IMR-90 (cell line): ENCODE results near the gene RAPGEF2. TPM values are rescaled to one million over a fixed set of nuclear protein-coding genes. Genes with fewer than 3 reads are reported as not detected.

Experiments
- ATAC-seq: fragments of 200-7000 bp; cut with Tn5 transposase; 2 replicates; pipeline ENCODE4 v1.9.1; 2020; ENCODE audit warnings: low read depth, mild to moderate bottlenecking, moderate library complexity
- BruUV-seq: library from RNA; stranded (reverse); fragments of 400-500 nt; replicated peaks from 2 replicates; lab custom pipeline; 2021; lab: Mats Ljungman, UMichigan
- CTCF ChIA-PET: fragments of 300-600 bp; formaldehyde crosslinking; extraction: SDS; loops from one replicate; lab custom pipeline; 2021; ENCODE audit warnings: antibody characterized with exemption; lab: Yijun Ruan, JAX
- POLR2A ChIA-PET: fragments of 300-600 bp; sonication (Branson Sonifier 250); formaldehyde crosslinking; loops from one replicate; lab custom pipeline; 2022; ENCODE audit warnings: antibody characterized with exemption; ENCODE audit not compliant: unreplicated experiment; lab: Charles Lee
- DNase-seq: peaks from one replicate; pipeline ENCODE4 v3.0.0; 2013
- H2AFZ ChIP-seq: replicated peaks from 2 replicates; pipeline ENCODE3; 2013; ENCODE audit warnings: low read length, mild to moderate bottlenecking; ENCODE audit not compliant: poor library complexity
- H2AK5ac ChIP-seq: 2 replicates; pipeline ENCODE4 v1.6.1; 2013; ENCODE audit warnings: low read depth, low read length, inconsistent platforms
- H2AK9ac ChIP-seq: replicated peaks from 2 replicates; pipeline ENCODE3; 2013; ENCODE audit warnings: mild to moderate bottlenecking, low read depth, low read length, moderate library complexity; ENCODE audit not compliant: poor library complexity
- H2BK120ac ChIP-seq: 2 replicates; pipeline ENCODE4 v1.6.1; 2013; ENCODE audit warnings: low read depth, low read length, inconsistent platforms
- H2BK15ac ChIP-seq: 3 replicates; pipeline ENCODE4 v1.6.1; 2013; ENCODE audit warnings: low read depth, low read length, inconsistent platforms
- H2BK20ac ChIP-seq: 2 replicates; pipeline ENCODE4 v1.6.1; 2013; ENCODE audit warnings: low read depth, mild to moderate bottlenecking, inconsistent platforms, low read length, moderate library complexity
- H2BK5ac ChIP-seq: 2 replicates; pipeline ENCODE4 v1.6.1; 2013; ENCODE audit warnings: mild to moderate bottlenecking, low read depth, low read length, inconsistent platforms; ENCODE audit not compliant: poor library complexity, severe bottlenecking
- H3K14ac ChIP-seq: replicated peaks from 2 replicates; pipeline ENCODE4 v1.6.1; 2013; ENCODE audit warnings: low read depth, low read length, inconsistent platforms
- H3K18ac ChIP-seq: 2 replicates; pipeline ENCODE4 v1.6.1; 2013; ENCODE audit warnings: low read depth, low read length, control low read depth
- H3K23ac ChIP-seq: 2 replicates; pipeline ENCODE4 v1.6.1; 2013; ENCODE audit warnings: low read depth, low read length, inconsistent platforms
- H3K27ac ChIP-seq: 2 replicates; pipeline ENCODE4 v1.5.1; 2013; ENCODE audit warnings: mild to moderate bottlenecking, control low read depth, low read length; ENCODE audit not compliant: insufficient read depth
- H3K27me3 ChIP-seq: 2 replicates; pipeline ENCODE4 v1.6.1; 2013; ENCODE audit warnings: low read length; ENCODE audit not compliant: control insufficient read depth, insufficient read depth
- H3K36me3 ChIP-seq: 2 replicates; pipeline ENCODE4 v1.6.1; 2013; ENCODE audit warnings: low read length, mixed read lengths; ENCODE audit not compliant: control insufficient read depth, insufficient read depth
- H3K4ac ChIP-seq: 2 replicates; pipeline ENCODE4 v1.6.1; 2013; ENCODE audit warnings: low read depth, low read length, inconsistent platforms
- H3K4me1 ChIP-seq: 2 replicates; pipeline ENCODE4 v1.6.1; 2013; ENCODE audit warnings: low read length, mixed read lengths; ENCODE audit not compliant: control insufficient read depth, insufficient read depth
- H3K4me2 ChIP-seq: 2 replicates; pipeline ENCODE4 v1.6.1; 2013; ENCODE audit warnings: low read depth, mild to moderate bottlenecking, control low read depth, low read length, moderate library complexity
- H3K4me3 ChIP-seq: 2 replicates; pipeline ENCODE4 v1.5.1; 2013; ENCODE audit warnings: low read depth, mild to moderate bottlenecking, control low read depth, low read length, moderate library complexity; ENCODE audit not compliant: insufficient read depth
- H3K56ac ChIP-seq: 2 replicates; pipeline ENCODE4 v1.6.1; 2013; ENCODE audit warnings: low read length, inconsistent platforms; ENCODE audit not compliant: insufficient read depth; ENCODE audit errors: extremely low read depth
- H3K79me1 ChIP-seq, 2 experiments: 2 replicates each; pipeline ENCODE4 v1.6.1; 2013; ENCODE audit warnings: low read length in 2 of 2, inconsistent platforms in 1 of 2, low read depth in 1 of 2
- H3K9ac ChIP-seq: 2 replicates; pipeline ENCODE4 v1.6.1; 2013; ENCODE audit warnings: low read depth, low read length, control low read depth
- H3K9me1 ChIP-seq: 2 replicates; pipeline ENCODE4 v1.6.1; 2013; ENCODE audit warnings: low read length, inconsistent platforms; ENCODE audit not compliant: insufficient read depth
- H3K9me3 ChIP-seq: 2 replicates; pipeline ENCODE4 v1.6.1; 2013; ENCODE audit warnings: low read length; ENCODE audit not compliant: control insufficient read depth, insufficient read depth
- H4K20me1 ChIP-seq: 2 replicates; pipeline ENCODE4 v1.6.1; 2013; ENCODE audit warnings: low read length, inconsistent platforms; ENCODE audit not compliant: insufficient read depth
- H4K5ac ChIP-seq: 2 replicates; pipeline ENCODE4 v1.6.1; 2013; ENCODE audit warnings: mild to moderate bottlenecking, low read depth, low read length, control low read depth
- H4K8ac ChIP-seq, 2 experiments: 2 replicates each; pipeline ENCODE4 v1.6.1; 2013; ENCODE audit warnings: low read depth in 2 of 2, low read length in 2 of 2, control low read depth in 1 of 2, inconsistent platforms in 1 of 2
- H4K91ac ChIP-seq: 2 replicates; pipeline ENCODE4 v1.6.1; 2013; ENCODE audit warnings: low read depth, low read length, inconsistent platforms; ENCODE audit not compliant: insufficient read depth
- CEBPB ChIP-seq: IDR thresholded peaks from 2 replicates; pipeline ENCODE4 v1.6.1; 2012; ENCODE audit warnings: low read depth, low read length, improper control_type of control experiment
- CTCF ChIP-seq: conservative IDR thresholded peaks from 2 replicates; pipeline ENCODE4 v1.5.1; 2012; ENCODE audit warnings: mild to moderate bottlenecking, low read depth, low read length, improper control_type of control experiment
- FOS ChIP-seq: fragments of 150-350 bp; IDR thresholded peaks from 2 replicates; pipeline ENCODE4 v1.6.1; 2016; ENCODE audit warnings: low read depth, low read length
- POLR2A ChIP-seq: IDR thresholded peaks from 2 replicates; pipeline ENCODE4 v1.6.1; 2012; ENCODE audit warnings: mild to moderate bottlenecking, low read depth, low read length
- RFX5 ChIP-seq: IDR thresholded peaks from 2 replicates; pipeline ENCODE4 v1.8.0; 2012; ENCODE audit warnings: low read depth, mild to moderate bottlenecking, low read length, moderate library complexity
- USF2 ChIP-seq: fragments of 150-350 bp; IDR thresholded peaks from 2 replicates; pipeline ENCODE4 v1.6.1; 2017; ENCODE audit warnings: mild to moderate bottlenecking, antibody characterized with exemption, low read length, low read depth
- WGBS, 2 experiments: methylation state at CpG; one replicate each; pipeline versions ENCODE4 v1.1.5 to v1.1.7; 2013; ENCODE audit warnings: missing lambda C conversion rate in 2 of 2; ENCODE audit not compliant: insufficient read length in 1 of 2; ENCODE audit errors: extremely low coverage in 2 of 2; 5-methylcytosine and 5-hydroxymethylcytosine counted together
- dilution Hi-C: fragments of 300-500 bp; cut with HindIII; formaldehyde crosslinking; loops from one replicate; pipeline ENCODE4 v1.14.3; 2018; ENCODE audit warnings: low sequenced_read_pairs; ENCODE audit not compliant: unreplicated experiment
- in situ Hi-C: fragments of 300-500 bp; cut with MboI; formaldehyde crosslinking; loops from 3 replicates; pipeline ENCODE4 v1.14.3; 2019; ENCODE audit warnings: low sequenced_read_pairs, inconsistent platforms, mixed read lengths
- intact Hi-C: fragments of 100-400 bp; cut with micrococcal nuclease; formaldehyde crosslinking; loops from 2 replicates; pipeline ENCODE4 v1.10.0; 2022
- polyA plus RNA-seq, 3 experiments: library from polyadenylated mRNA; depleted of rRNA; stranded (reverse); fragments of >200 nt; gene quantifications; 2 replicates each; pipeline ENCODE4 v1.2.3, GENCODE V29; 2012; ENCODE audit warnings: low replicate concordance in 1 of 3
- total RNA-seq: library from RNA; depleted of rRNA; stranded (reverse); fragments of >200 nt; gene quantifications from 2 replicates; pipeline ENCODE4 v1.2.3, GENCODE V29; 2012

The RAPGEF2 gene
- total and polyA plus RNA-seq, 2 of the 4 experiments (the other 2 are of a cell fraction) = 27.6 to 109 TPM

DNA sequence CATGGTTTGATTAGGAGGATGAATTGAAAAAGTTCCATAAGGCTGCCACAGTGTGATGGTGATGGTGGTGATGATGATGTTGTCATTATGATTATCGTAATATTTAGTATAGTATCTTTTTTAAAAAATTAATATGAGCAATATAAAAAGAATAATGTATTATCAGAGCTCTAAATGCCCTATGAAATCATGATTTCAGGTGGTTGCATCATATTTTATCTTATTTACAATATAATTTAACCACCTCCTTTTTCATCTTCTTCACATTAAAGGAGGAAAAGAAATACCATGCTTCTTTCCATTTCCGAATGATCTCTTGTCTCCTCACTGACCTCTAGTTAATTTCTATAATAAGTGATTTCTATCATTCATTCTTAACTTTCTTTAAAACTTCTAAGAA lies 225.9 kb downstream of the RAPGEF2 start:
- Histone ChIP-seq H4K8ac (no peak overlapping the region), H3K27ac (no peak overlapping the region), H2BK20ac (no peak overlapping the region), H3K56ac (no peak overlapping the region), H3K4me3 (no peak overlapping the region), H3K23ac (no peak overlapping the region), H2BK15ac (no peak overlapping the region), H2AK5ac (no peak overlapping the region), H2BK5ac (no peak overlapping the region), H3K79me1 (peaks cover 4 to 8% of the 10 kb centered on the region in 2 experiments; a peak in 3 of 4 replicates), H4K5ac (no peak overlapping the region), H3K4me2 (no peak overlapping the region), H3K9me3 (no peaks in the 10 kb centered on the region), H2AK9ac (no peak overlapping the region), H3K27me3 (no peaks in the 10 kb centered on the region), H3K36me3 (peaks cover 10% of the 10 kb centered on the region), H3K4ac (no peak overlapping the region), H3K18ac (no peak overlapping the region), H4K20me1 (no peaks in the 10 kb centered on the region), H3K9ac (no peak overlapping the region), H3K4me1 (no peaks in the 10 kb centered on the region), H4K91ac (no peak overlapping the region), H3K14ac (no peak overlapping the region), H2AFZ (no peak overlapping the region), H2BK120ac (no peak overlapping the region), H3K9me1 (peaks cover 3% of the 10 kb centered on the region; the same call in 1 of the 2 replicates)
- ChIA-PET CTCF (no interaction called here), POLR2A (no interaction called here)
- WGBS, 2 experiments = no CpG with 5 or more reads among the region's 2 CpGs
- TF ChIP-seq USF2 (no peak), CEBPB (0 out of 2 replicates have a peak, but pooled peaks have one; percentile 16), POLR2A (no peak), FOS (no peak), CTCF (no peak), RFX5 (no peak)
- ATAC-seq = no peak
- in situ Hi-C loops = no loop called here
- intact Hi-C loops = no loop called here
- BruUV-seq = no TSS peak
- dilution Hi-C loops = no loop called here
- DNase-seq = no peak
